Stimulated activated CD8-positive, alpha-beta memory T cell treated with anti-CD3 and anti-CD28 coated beads, Interleukin-15, amount 100 ng/mL, for 1 hour (primary cell): ENCODE results near the gene WFDC2.

Source experiments
- DNase-seq: peaks from one replicate; pipeline ENCODE4 v3.0.0-alpha.2; 2020; ENCODE audit warnings: low read depth

WFDC2 gene

GRCh38 chr20:45469336-45470261 is at the start of gene WFDC2:
Gene WFDC2, plus strand, starts transcription at chr20:45469753. Its CDS starts 29 bp downstream, at chr20:45469782.
- no peak for DNase-seq

- no peak for DNase-seq
Observed at GRCh38 chr20:45420125-45420524, 49.4 kb upstream of the WFDC2 start.

GRCh38 chr20:45423700-45424099 is 45.9 kb upstream of the WFDC2 start:
- no peak for DNase-seq

GRCh38 chr20:45425561-45425960 is 44.0 kb upstream of the WFDC2 start:
- DNase-seq: no peak

- no peak for DNase-seq
Observed at GRCh38 chr20:45426320-45427016, 43.1 kb upstream of the WFDC2 start.

- DNase-seq: no peak
Observed at GRCh38 chr20:45427236-45428149, 42.1 kb upstream of the WFDC2 start.

- DNase-seq: no peak
Observed at GRCh38 chr20:45429618-45430017, 39.9 kb upstream of the WFDC2 start.

- no peak for DNase-seq
Observed at GRCh38 chr20:45432294-45432693, 37.3 kb upstream of the WFDC2 start.

- DNase-seq: no peak
Observed at GRCh38 chr20:45433316-45433715, 36.2 kb upstream of the WFDC2 start.

GRCh38 chr20:45433976-45434375 is 35.6 kb upstream of the WFDC2 start:
- no peak for DNase-seq

- peak; percentile 82 for DNase-seq
Observed at GRCh38 chr20:45436732-45437485, 32.6 kb upstream of the WFDC2 start.

GRCh38 chr20:45440424-45440823 is 29.1 kb upstream of the WFDC2 start:
- no peak for DNase-seq

- DNase-seq: no peak
Observed at GRCh38 chr20:45440891-45441685, 28.5 kb upstream of the WFDC2 start.

- DNase-seq: no peak
Observed at GRCh38 chr20:45441746-45442145, 27.8 kb upstream of the WFDC2 start.

- DNase-seq: no peak
Observed at GRCh38 chr20:45444050-45444449, 25.5 kb upstream of the WFDC2 start.

GRCh38 chr20:45445805-45446562 is 23.6 kb upstream of the WFDC2 start:
- DNase-seq: no peak

GRCh38 chr20:45448270-45448669 is 21.3 kb upstream of the WFDC2 start:
- no peak for DNase-seq

- no peak for DNase-seq
Observed at GRCh38 chr20:45449528-45449927, 20.0 kb upstream of the WFDC2 start.

- DNase-seq: no peak
Observed at GRCh38 chr20:45450097-45450818, 19.3 kb upstream of the WFDC2 start.
